ENCODE results near the gene EPS8L2. TPM values are rescaled to one million over a fixed set of nuclear protein-coding genes. Genes with fewer than 3 reads are reported as not detected.

The EPS8L2 gene
- total and polyA plus RNA-seq, 2 of the 8 experiments (the other 6 are each of a cell fraction or from before 2014, with no cell fraction given), result 38.5 to 57.0 TPM

- no peak overlapping the region for H2BK5ac ChIP-seq (ENCODE audit: low read depth, low read length)
- H3K4me2 ChIP-seq (ENCODE audit: insufficient read depth in 1 of 2, low read depth in 2 of 2, low read length in 2 of 2), result no peak overlapping the region
- no peaks in the 10 kb centered on the region for H3K9me3 ChIP-seq (ENCODE audit: insufficient read depth in 2 of 2, low read depth in 1 of 2, low read length in 1 of 2)
- no peaks in the 10 kb centered on the region; the same call in 1 of the 2 replicates for H3K79me1 ChIP-seq (ENCODE audit: low read depth, low read length)
- WGBS, 2 experiments (ENCODE audit: extremely low coverage in 1 of 2, insufficient coverage in 1 of 2, insufficient read length in 1 of 2, insufficient replicate concordance in 2 of 2, low coverage in 1 of 2, low lambda C conversion rate in 2 of 2, missing lambda C conversion rate in 1 of 2), result 98% methylated on average over 8 of the region's 8 CpGs; no CpG with 5 or more reads in 1 of the 2 experiments
- no peak overlapping the region for H3K4me3 ChIP-seq (ENCODE audit: extremely low read depth in 1 of 4, insufficient read depth in 2 of 4, low read depth in 3 of 4, low read length in 4 of 4)
- no peak overlapping the region for H2BK20ac ChIP-seq (ENCODE audit: low read length)
- no peak overlapping the region for H2BK120ac ChIP-seq (replicated peaks; ENCODE audit: low read depth, low read length)
- H3K18ac ChIP-seq (ENCODE audit: extremely low read depth, low read length), result no peak overlapping the region
- H4K8ac ChIP-seq (ENCODE audit: extremely low read depth, insufficient read depth, low read length), result no peak overlapping the region
- DNase-seq (ENCODE audit: low read depth in 1 of 2, low spot score in 2 of 2), result no peak
- no peaks in the 10 kb centered on the region for H3K4me1 ChIP-seq (replicated peaks in 1 of 4; ENCODE audit: control insufficient read depth in 3 of 4, insufficient read depth in 4 of 4, low read length in 3 of 4)
- no peaks in the 10 kb centered on the region for H3K27me3 ChIP-seq (replicated peaks in 1 of 4; ENCODE audit: control insufficient read depth in 3 of 4, extremely low read depth in 1 of 4, insufficient read depth in 3 of 4, low read length in 3 of 4)
- no peak for TF ChIP-seq BRCA1 (IDR thresholded peaks at IDR 0.05; ENCODE audit: low read depth, low read length)
- TF ChIP-seq, protein P1, sequence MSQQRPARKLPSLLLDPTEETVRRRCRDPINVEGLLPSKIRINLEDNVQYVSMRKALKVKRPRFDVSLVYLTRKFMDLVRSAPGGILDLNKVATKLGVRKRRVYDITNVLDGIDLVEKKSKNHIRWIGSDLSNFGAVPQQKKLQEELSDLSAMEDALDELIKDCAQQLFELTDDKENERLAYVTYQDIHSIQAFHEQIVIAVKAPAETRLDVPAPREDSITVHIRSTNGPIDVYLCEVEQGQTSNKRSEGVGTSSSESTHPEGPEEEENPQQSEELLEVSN (IDR thresholded peaks at IDR 0.05), result no peak
- no peak for TF ChIP-seq ZNF274 (IDR thresholded peaks at IDR 0.05; ENCODE audit: borderline replicate concordance, extremely low read depth, low read length)
- TF ChIP-seq TBP (IDR thresholded peaks at IDR 0.05; ENCODE audit: low read depth, low read length), result no peak
- no peak for TF ChIP-seq SIN3A (conservative IDR thresholded peaks at IDR 0.05 in 1 of 2, IDR thresholded peaks at IDR 0.05 in 1 of 2; ENCODE audit: low read depth in 1 of 2, low read length in 2 of 2)
- no peak for TF ChIP-seq CBX8 (IDR thresholded peaks at IDR 0.05; ENCODE audit: borderline replicate concordance, low read depth, low read length)
- no peak for TF ChIP-seq TAF7 (optimal IDR thresholded peaks at IDR 0.05; ENCODE audit: borderline replicate concordance, low read depth, low read length)
- no peak overlapping the region for H3K27ac ChIP-seq (ENCODE audit: low read depth, low read length)
- ChIA-PET POLR2A (ENCODE audit: partially characterized antibody) (interaction anchor here (1.1 to 1.7 kb wide), 3 partner anchors 12 to 79 kb away, joined by 3 to 5 read pairs (median 4); no protein-coding TSS in a partner anchor), CTCF (ENCODE audit: partially characterized antibody) (interaction anchor here (1.1 to 2.4 kb wide), 4 partner anchors 9 to 49 kb away, joined by 3 to 13 read pairs (median 8); no protein-coding TSS in a partner anchor)
- no peaks in the 10 kb centered on the region for H3K79me2 ChIP-seq (ENCODE audit: control insufficient read depth in 1 of 2, insufficient read depth in 2 of 2, low read length in 2 of 2)
- H2AFZ ChIP-seq (ENCODE audit: low read length), result no peak overlapping the region
- H3K23ac ChIP-seq (ENCODE audit: insufficient read length), result no peak overlapping the region
- peaks cover 6 to 31% (median 23%) of the 10 kb centered on the region in 4 experiments for H3K36me3 ChIP-seq (ENCODE audit: control insufficient read depth in 2 of 4, insufficient read depth in 4 of 4, low read length in 3 of 4)
- peaks cover 0 to 2% of the 10 kb centered on the region in 2 experiments for H4K20me1 ChIP-seq (replicated peaks in 1 of 2; ENCODE audit: control insufficient read depth in 1 of 2, insufficient read depth in 2 of 2, low read length in 2 of 2)
- no peak overlapping the region for H4K5ac ChIP-seq (ENCODE audit: insufficient read length, low read depth, low read length)
- H2BK15ac ChIP-seq (ENCODE audit: low read length), result no peak overlapping the region
- H4K91ac ChIP-seq (replicated peaks; ENCODE audit: insufficient read length, low read length), result no peak overlapping the region
- no peak overlapping the region for H3K14ac ChIP-seq (ENCODE audit: insufficient read length)
- H3K23me2 ChIP-seq (ENCODE audit: low read depth, low read length), result no peaks in the 10 kb centered on the region
- no peak for FAIRE-seq
- no peak overlapping the region for H3K56ac ChIP-seq (replicated peaks; ENCODE audit: insufficient read length, low read depth, low read length)
- no peak overlapping the region for H3K9ac ChIP-seq (replicated peaks in 1 of 4; ENCODE audit: extremely low read depth in 1 of 4, low read depth in 3 of 4, low read length in 3 of 4)
- no peak overlapping the region for H2BK12ac ChIP-seq (ENCODE audit: low read depth, low read length)
- H3K4ac ChIP-seq (replicated peaks; ENCODE audit: insufficient read length, low read depth, low read length), result no peak overlapping the region
- H2AK5ac ChIP-seq (ENCODE audit: low read depth, low read length), result no peak overlapping the region
Observed at GRCh38 chr11:673866-674265, 32.2 kb upstream of the EPS8L2 start.

All from H1 (cell line).